GM23248 (cell line): ENCODE measurements around the gene DYNLT5.

Source experiments
- EZH2 ChIP-seq: fragments of 200-600 bp; sonication (generic); IDR thresholded peaks from 2 replicates; pipeline ENCODE4 v1.6.1; 2018; ENCODE audit warnings: antibody characterized with exemption, mild to moderate bottlenecking; ENCODE audit not compliant: insufficient read depth, poor library complexity, severe bottlenecking
- EZH2phosphoT487 ChIP-seq: fragments of 200-600 bp; sonication (generic); IDR thresholded peaks from 2 replicates; pipeline ENCODE4 v1.6.1; 2018; ENCODE audit warnings: antibody characterized with exemption, moderate library complexity, mild to moderate bottlenecking, low read depth; ENCODE audit not compliant: insufficient read depth

GRCh38 chr1:66767626-66768025 is 15.4 kb downstream of the DYNLT5 start:
- no peak for TF ChIP-seq EZH2
- TF ChIP-seq EZH2phosphoT487: no peak
